GM13977 (cell line): Measurements from ENCODE around the gene SBK3.

Experiments
- DNase-seq: peaks from one replicate; pipeline ENCODE4 v3.0.0; 2012; ENCODE audit warnings: low spot score
- CTCF ChIP-seq: IDR thresholded peaks from 2 replicates; pipeline ENCODE4 v1.5.1; 2012; ENCODE audit warnings: mild to moderate bottlenecking, control low read depth; ENCODE audit not compliant: insufficient read depth; ENCODE audit errors: extremely low read depth, missing control alignments
- in situ Hi-C: fragments of 300-500 bp; cut with MboI; formaldehyde crosslinking; loops from one replicate; pipeline ENCODE4 v1.12.0; 2022; ENCODE audit warnings: low sequenced_read_pairs, low pct_unique_long_range_greater_than_20kb, mixed read lengths, inconsistent platforms; ENCODE audit not compliant: unreplicated experiment

SBK3 gene

GRCh38 chr19:55494172-55494761 is 51.1 kb downstream of the SBK3 start:
- in situ Hi-C loops = no loop called here
- TF ChIP-seq CTCF = no peak
- no peak for DNase-seq

- no peak for TF ChIP-seq CTCF
- in situ Hi-C loops = no loop called here
- no peak for DNase-seq
Measured at GRCh38 chr19:55493645-55494171, 51.6 kb downstream of the SBK3 start.

GRCh38 chr19:55493052-55493644 is 52.2 kb downstream of the SBK3 start:
- no peak for TF ChIP-seq CTCF
- no peak for DNase-seq
- in situ Hi-C loops = no loop called here

- in situ Hi-C loops = no loop called here
- TF ChIP-seq CTCF = no peak
- no peak for DNase-seq
Measured at GRCh38 chr19:55492362-55492944, 52.9 kb downstream of the SBK3 start.

GRCh38 chr19:55491546-55492360 is 53.6 kb downstream of the SBK3 start:
- in situ Hi-C loops = no loop called here
- no peak for TF ChIP-seq CTCF
- DNase-seq = no peak
